HG03378 (cell line): Measurements from ENCODE around the gene BTBD2.

Experiments
- ATAC-seq: cut with Tn5 transposase; IDR thresholded peaks from one replicate; pipeline ENCODE4 v1.9.1; 2021; ENCODE audit warnings: mild to moderate bottlenecking, moderate library complexity; ENCODE audit not compliant: unreplicated experiment

The BTBD2 gene

GRCh38 chr19:1944916-1945561 lies 70.5 kb downstream of the BTBD2 start:
- ATAC-seq = no peak

- ATAC-seq = no peak
These were observed 71.2 kb downstream of the BTBD2 start for GRCh38 chr19:1944088-1944915.

GRCh38 chr19:1943661-1944087 lies 71.8 kb downstream of the BTBD2 start:
- no peak for ATAC-seq

GRCh38 chr19:1942934-1943555 lies 72.5 kb downstream of the BTBD2 start:
- ATAC-seq = no peak

GRCh38 chr19:1942078-1942933 lies 73.2 kb downstream of the BTBD2 start:
- ATAC-seq = no peak

- no peak for ATAC-seq
These were observed 74.1 kb downstream of the BTBD2 start, which contains the start of gene CSNK1G2 for GRCh38 chr19:1941146-1942077. TSS of gene CSNK1G2 (plus strand) at chr19:1941172. CDS start at chr19:1969773, 28,601 bp downstream.

- ATAC-seq = no peak
These were observed 77.4 kb downstream of the BTBD2 start for GRCh38 chr19:1938071-1938470.

- ATAC-seq = no peak
These were observed 78.5 kb downstream of the BTBD2 start for GRCh38 chr19:1936916-1937610.

- no peak for ATAC-seq
These were observed 79.1 kb downstream of the BTBD2 start for GRCh38 chr19:1936430-1936829.

GRCh38 chr19:1935484-1936208 lies 79.9 kb downstream of the BTBD2 start:
- ATAC-seq = no peak
